Fibroblast of mammary gland (primary cell): ENCODE results near the gene PCNX2.
A peak's percentile ranks its signal among the peaks of the same experiment; 100 is the strongest.

ENCODE experiments used
- DNase-seq: peaks from one replicate; pipeline ENCODE4 v3.0.0-alpha.2; 2010; ENCODE audit warnings: low read depth
- H3K4me3 ChIP-seq: 2 replicates; pipeline ENCODE4 v1.5.1; 2011; ENCODE audit warnings: low read depth, mild to moderate bottlenecking, low read length, moderate library complexity; ENCODE audit not compliant: control insufficient read depth
- TF ChIP-seq, protein P1 (sequence below): conservative IDR thresholded peaks from 2 replicates; pipeline ENCODE4 v1.5.1; 2011; ENCODE audit warnings: low read depth, low read length, inconsistent platforms; ENCODE audit not compliant: control insufficient read depth, insufficient read depth

The PCNX2 gene

DNA sequence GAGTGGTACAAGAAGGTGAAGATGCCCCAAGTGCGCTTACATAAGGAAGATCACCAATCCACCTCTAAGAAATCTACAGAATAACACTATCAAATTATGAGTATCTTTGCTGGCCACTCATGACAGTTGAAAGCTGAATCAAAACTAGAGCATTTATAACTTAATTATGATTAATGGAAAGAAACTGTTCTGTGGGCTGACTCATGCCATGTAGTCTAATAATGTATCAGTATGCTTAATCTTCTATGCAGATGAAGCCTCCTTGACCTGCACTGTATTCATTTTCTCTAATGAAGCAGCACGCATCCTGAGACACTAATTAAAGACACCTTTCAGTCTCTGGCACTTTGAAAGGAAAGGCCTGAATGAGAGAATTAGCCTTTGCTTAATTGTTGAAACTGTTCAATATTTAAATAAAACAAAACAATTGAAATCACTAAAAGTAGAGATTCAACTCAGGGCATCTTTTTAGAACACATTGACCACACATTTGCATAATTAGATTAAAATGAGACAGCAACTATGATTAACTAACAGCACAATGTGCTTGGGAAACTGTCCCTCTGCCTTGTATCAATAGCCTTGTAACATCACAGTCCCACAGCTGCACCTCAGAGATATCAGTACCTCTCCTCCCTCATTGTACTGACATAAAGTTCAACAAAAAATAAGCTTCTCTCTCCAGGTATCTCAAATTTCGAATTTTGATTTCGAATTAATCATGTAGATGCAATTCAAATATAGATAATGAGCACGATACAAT, 239.5 kb downstream of the PCNX2 start:
- TF ChIP-seq, protein P1, sequence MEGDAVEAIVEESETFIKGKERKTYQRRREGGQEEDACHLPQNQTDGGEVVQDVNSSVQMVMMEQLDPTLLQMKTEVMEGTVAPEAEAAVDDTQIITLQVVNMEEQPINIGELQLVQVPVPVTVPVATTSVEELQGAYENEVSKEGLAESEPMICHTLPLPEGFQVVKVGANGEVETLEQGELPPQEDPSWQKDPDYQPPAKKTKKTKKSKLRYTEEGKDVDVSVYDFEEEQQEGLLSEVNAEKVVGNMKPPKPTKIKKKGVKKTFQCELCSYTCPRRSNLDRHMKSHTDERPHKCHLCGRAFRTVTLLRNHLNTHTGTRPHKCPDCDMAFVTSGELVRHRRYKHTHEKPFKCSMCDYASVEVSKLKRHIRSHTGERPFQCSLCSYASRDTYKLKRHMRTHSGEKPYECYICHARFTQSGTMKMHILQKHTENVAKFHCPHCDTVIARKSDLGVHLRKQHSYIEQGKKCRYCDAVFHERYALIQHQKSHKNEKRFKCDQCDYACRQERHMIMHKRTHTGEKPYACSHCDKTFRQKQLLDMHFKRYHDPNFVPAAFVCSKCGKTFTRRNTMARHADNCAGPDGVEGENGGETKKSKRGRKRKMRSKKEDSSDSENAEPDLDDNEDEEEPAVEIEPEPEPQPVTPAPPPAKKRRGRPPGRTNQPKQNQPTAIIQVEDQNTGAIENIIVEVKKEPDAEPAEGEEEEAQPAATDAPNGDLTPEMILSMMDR: no peak
- H3K4me3 ChIP-seq: no peak overlapping the region
- no peak for DNase-seq

DNA sequence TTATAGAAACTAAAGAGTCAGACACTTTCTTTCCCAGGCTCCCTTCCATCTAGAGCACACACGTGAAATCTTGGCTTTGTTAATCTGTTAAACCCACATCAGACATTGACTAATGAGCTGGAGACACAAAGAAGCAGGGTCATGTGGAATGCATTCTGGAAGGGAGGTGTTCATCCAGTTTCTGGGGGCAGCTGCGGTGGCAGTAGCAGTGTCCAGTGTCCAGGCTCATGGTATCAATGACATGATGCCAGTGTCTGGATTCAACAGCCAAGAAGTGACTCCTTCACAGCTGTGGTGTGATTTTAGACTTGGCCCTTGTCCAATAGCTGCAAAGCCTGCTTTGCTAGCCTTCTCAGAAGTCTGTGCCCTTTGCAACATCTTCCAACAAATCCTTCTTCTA, 249.9 kb downstream of the PCNX2 start:
- DNase-seq: peak; percentile 6
- H3K4me3 ChIP-seq: no peak overlapping the region
- TF ChIP-seq, protein P1: no peak

DNA sequence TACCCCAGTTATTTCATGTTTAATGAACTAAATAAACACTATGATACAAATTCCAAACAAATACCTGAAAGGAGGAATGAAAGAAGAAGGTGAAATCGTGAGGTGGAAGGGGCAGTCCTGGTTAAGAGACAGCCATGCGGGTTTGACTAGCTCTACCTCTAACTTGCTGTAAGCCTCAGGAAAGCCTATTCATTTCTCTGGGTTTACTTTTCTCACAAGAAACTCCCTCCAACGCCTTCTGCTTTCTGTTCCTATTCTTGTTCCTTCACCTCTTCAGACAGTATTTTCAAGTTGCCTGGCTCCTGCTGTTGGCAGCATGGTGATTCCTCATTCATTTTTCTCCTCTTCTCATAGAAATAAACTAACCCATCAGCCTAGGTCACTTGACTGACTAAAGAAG, 252.7 kb downstream of the PCNX2 start:
- TF ChIP-seq, protein P1: no peak
- no peak for DNase-seq

GRCh38 chr1:233040494-233040893, 255.0 kb downstream of the PCNX2 start:
- no peak for DNase-seq
- no peak overlapping the region for H3K4me3 ChIP-seq
- TF ChIP-seq, protein P1: no peak

More for the DNA sequence above, 252.7 kb downstream of the PCNX2 start:
- H3K4me3 ChIP-seq: no peak overlapping the region

GRCh38 chr1:233038581-233038980, 256.9 kb downstream of the PCNX2 start:
- TF ChIP-seq, protein P1: no peak
- no peak overlapping the region for H3K4me3 ChIP-seq
- no peak for DNase-seq

DNA sequence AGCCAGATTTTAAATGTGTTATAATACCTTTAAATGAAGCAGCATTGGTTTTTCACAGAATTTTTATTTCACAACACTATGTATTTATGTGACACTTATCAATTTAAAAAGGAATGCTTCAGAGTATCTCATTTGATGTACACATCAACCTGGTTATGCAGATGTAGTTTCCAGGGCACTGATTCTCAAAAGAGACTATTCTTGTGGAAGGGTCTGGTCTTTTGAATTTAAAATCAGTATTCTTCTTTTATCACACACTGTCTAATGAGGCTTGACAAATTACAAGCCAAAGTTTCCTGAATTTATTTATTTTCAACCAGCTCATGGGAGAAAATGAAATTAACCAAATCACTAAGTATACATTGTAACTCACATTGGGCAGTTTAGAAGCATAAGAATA, 257.7 kb downstream of the PCNX2 start:
- TF ChIP-seq, protein P1: no peak

DNA sequence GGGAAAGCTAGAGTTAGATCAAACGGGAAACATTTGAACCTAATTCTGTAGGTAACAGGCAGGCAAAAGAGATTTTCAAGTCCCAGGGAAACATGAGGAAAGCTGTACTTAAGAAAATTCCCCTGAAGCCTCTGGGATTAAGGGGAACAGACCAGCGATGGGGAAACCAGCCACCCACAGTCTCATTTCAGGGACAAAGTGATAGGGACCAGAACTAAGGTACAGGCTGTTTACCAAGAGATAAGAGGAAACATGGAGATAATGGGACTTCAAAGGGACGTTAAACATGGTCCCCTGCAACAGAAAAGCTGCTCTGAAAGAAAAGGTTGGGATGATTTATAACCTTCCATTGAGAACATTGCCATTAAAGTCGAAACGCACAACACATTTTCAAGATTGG, 260.7 kb downstream of the PCNX2 start:
- no peak for DNase-seq
- TF ChIP-seq, protein P1: no peak
- no peak overlapping the region for H3K4me3 ChIP-seq

More for the DNA sequence above, 257.7 kb downstream of the PCNX2 start:
- DNase-seq: no peak
- no peak overlapping the region for H3K4me3 ChIP-seq
